B cell (primary cell): Measurements from ENCODE around the gene FLAD1. TPM values are rescaled to one million over a fixed set of nuclear protein-coding genes. Genes with fewer than 3 reads are reported as not detected.

Source experiments
- ATAC-seq: fragments of 200-7000 bp; cut with Tn5 transposase; one replicate; pipeline ENCODE4 v1.10.0; 2021; ENCODE audit warnings: low read depth, mild to moderate bottlenecking, moderate number of reproducible peaks, moderate library complexity
- CTCF ChIA-PET: fragments of 350-600 bp; sonication (Branson Sonifier 250); formaldehyde crosslinking; loops from one replicate; lab custom pipeline; 2021; ENCODE audit warnings: antibody characterized with exemption, inconsistent platforms; lab: Charles Lee
- POLR2A ChIA-PET: fragments of 350-600 bp; sonication (Branson Sonifier 250); formaldehyde crosslinking; loops from one replicate; lab custom pipeline; 2021; ENCODE audit warnings: antibody characterized with exemption; lab: Charles Lee
- DNase-seq: peaks from one replicate; pipeline ENCODE4 v3.0.0; 2013
- H2AFZ ChIP-seq: 2 replicates; pipeline ENCODE4 v1.6.1; 2012; ENCODE audit warnings: mild to moderate bottlenecking, low read depth, low read length; ENCODE audit not compliant: insufficient read depth, poor library complexity, severe bottlenecking
- H3K27ac ChIP-seq, 2 donors: 1 replicate in 1 of 2; 2 replicates in 1 of 2; pipeline ENCODE4 v1.5.1; 2012 to 2013; ENCODE audit warnings: low read length in 2 of 2, mild to moderate bottlenecking in 2 of 2, moderate library complexity in 1 of 2
- H3K27me3 ChIP-seq, 4 experiments: fragments of 200-600 bp in 1 of 4; sonication (generic) in 1 of 4; replicated peaks in 1 of 4; 1 replicate in 2 of 4; 2 replicates in 2 of 4; pipeline versions ENCODE4 v1.6.1 to v1.7.0; 2013 to 2016; ENCODE audit warnings: low read length in 3 of 4, mild to moderate bottlenecking in 2 of 4, mixed read lengths in 1 of 4, moderate library complexity in 1 of 4; ENCODE audit not compliant: insufficient read depth in 4 of 4, control insufficient read depth in 3 of 4; ENCODE audit errors: control extremely low read depth in 1 of 4
- H3K36me3 ChIP-seq, 2 experiments: replicated peaks in 1 of 2; 1 replicate in 1 of 2; 2 replicates in 1 of 2; pipeline versions ENCODE4 v1.6.1 to v1.7.1; 2013; ENCODE audit warnings: low read length in 1 of 2; ENCODE audit not compliant: insufficient read depth in 2 of 2, control insufficient read depth in 1 of 2; ENCODE audit errors: control extremely low read depth in 1 of 2, extremely low read depth in 1 of 2
- H3K4me1 ChIP-seq, 2 donors: fragments of 200-600 bp in 1 of 2; sonication (generic) in 1 of 2; 1 replicate in 1 of 2; 2 replicates in 1 of 2; pipeline versions ENCODE4 v1.5.1 to v1.6.1; 2013 to 2017; ENCODE audit warnings: low read length in 2 of 2; ENCODE audit not compliant: control insufficient read depth in 2 of 2, insufficient read depth in 2 of 2
- H3K4me2 ChIP-seq: replicated peaks from 2 replicates; pipeline ENCODE3; 2012; ENCODE audit warnings: mild to moderate bottlenecking, low read depth, low read length; ENCODE audit not compliant: poor library complexity, severe bottlenecking
- H3K4me3 ChIP-seq, 5 experiments: fragments of 200-600 bp in 1 of 5; sonication (generic) in 1 of 5; 1 replicate in 3 of 5; 2 replicates in 2 of 5; pipeline versions ENCODE4 v1.5.1 to v1.7.0; 2011 to 2016; ENCODE audit warnings: low read length in 4 of 5, mild to moderate bottlenecking in 4 of 5, low read depth in 2 of 5, control low read depth in 1 of 5, moderate library complexity in 1 of 5; ENCODE audit not compliant: insufficient read depth in 1 of 5; ENCODE audit errors: control extremely low read depth in 1 of 5, extremely low read depth in 1 of 5
- H3K79me2 ChIP-seq: fragments of 200-600 bp; sonication (generic); one replicate; pipeline ENCODE4 v1.6.0; 2016; ENCODE audit warnings: low read length; ENCODE audit not compliant: control insufficient read depth, insufficient read depth
- H3K9ac ChIP-seq: fragments of 200-600 bp; sonication (generic); 2 replicates; pipeline ENCODE4 v1.6.1; 2017; ENCODE audit warnings: mild to moderate bottlenecking, low read length, moderate library complexity
- H3K9me3 ChIP-seq, 3 donors: one replicate each; pipeline versions ENCODE4 v1.6.1 to v1.7.1; 2013; ENCODE audit warnings: low read length in 2 of 3; ENCODE audit not compliant: control insufficient read depth in 2 of 3, insufficient read depth in 1 of 3; ENCODE audit errors: control extremely low read depth in 1 of 3
- H4K20me1 ChIP-seq: 2 replicates; pipeline ENCODE4 v1.6.0; 2012; ENCODE audit warnings: mild to moderate bottlenecking, low read length; ENCODE audit not compliant: insufficient read depth, control insufficient read depth, poor library complexity, severe bottlenecking
- H3K27ac Mint-ChIP-seq: one replicate; pipeline ENCODE4 v1.8.0; 2021; ENCODE audit warnings: mixed read lengths
- H3K27me3 Mint-ChIP-seq: one replicate; pipeline ENCODE4 v1.8.0; 2021; ENCODE audit warnings: mixed read lengths
- H3K4me1 Mint-ChIP-seq: one replicate; pipeline ENCODE4 v1.8.0; 2021; ENCODE audit warnings: mixed read lengths
- H3K4me3 Mint-ChIP-seq: one replicate; pipeline ENCODE4 v1.8.0; 2021; ENCODE audit warnings: mixed read lengths
- H3K9me3 Mint-ChIP-seq: one replicate; pipeline ENCODE4 v1.8.0; 2022; ENCODE audit warnings: mixed read lengths; ENCODE audit not compliant: insufficient read depth
- CTCF ChIP-seq: fragments of 200-600 bp; IDR thresholded peaks from one replicate; pipeline ENCODE4 v1.8.0; 2022; ENCODE audit warnings: antibody characterized with exemption, mild to moderate bottlenecking
- EZH2 ChIP-seq: IDR thresholded peaks from 2 replicates; pipeline ENCODE4 v1.6.1; 2012; ENCODE audit warnings: borderline replicate concordance, low read depth, mild to moderate bottlenecking, moderate library complexity, low read length; ENCODE audit not compliant: insufficient read depth, poor library complexity, severe bottlenecking
- WGBS: methylation state at CpG from one replicate; pipeline ENCODE4 v1.1.5; 2013; ENCODE audit warnings: missing lambda C conversion rate; ENCODE audit not compliant: insufficient coverage; 5-methylcytosine and 5-hydroxymethylcytosine counted together
- intact Hi-C: fragments of 100-400 bp; cut with micrococcal nuclease; formaldehyde crosslinking; loops from one replicate; pipeline ENCODE4 v1.10.0; 2022
- polyA plus RNA-seq: library from polyadenylated mRNA; depleted of rRNA; stranded (reverse); fragments of >200 nt; gene quantifications from 2 replicates; pipeline ENCODE4 v1.2.3, GENCODE V29; 2012
- total RNA-seq, 2 donors: library from RNA; stranded (reverse); fragments of 120-200 nt in 1 of 2; gene quantifications; 1 replicate in 1 of 2; 2 replicates in 1 of 2; pipeline versions ENCODE4 v1.2.3 to v1.2.4, GENCODE V29; 2013 to 2022

Gene FLAD1
- total and polyA plus RNA-seq, 2 donors (not counting 1 experiment from before 2014, with no cell fraction given): 51.4 to 83.0 TPM

- no peaks in the 10 kb centered on the region for H3K27me3 Mint-ChIP-seq
- TF ChIP-seq EZH2 (no peak), CTCF (no peak)
- Histone ChIP-seq H4K20me1 (peaks cover 39% of the 10 kb centered on the region), H3K36me3 (peaks cover 2 to 52% of the 10 kb centered on the region in 2 experiments), H3K9me3 (no peaks in the 10 kb centered on the region), H3K27ac (peak overlapping the region in 1 of 2 donors; percentile 14), H3K27me3 (no peaks in the 10 kb centered on the region), H3K4me3 (no peak overlapping the region), H3K9ac (no peak overlapping the region), H3K4me2 (no peak overlapping the region), H3K79me2 (peaks cover 71% of the 10 kb centered on the region), H2AFZ (no peak overlapping the region), H3K4me1 (peaks cover 13 to 33% of the 10 kb centered on the region in 2 donors)
- H3K27ac Mint-ChIP-seq: no peak overlapping the region
- ChIA-PET POLR2A (no interaction called here), CTCF (interaction anchor here (0.9 to 8.7 kb wide), 4 partner anchors 7 to 48 kb away, joined by 3 to 110 read pairs (median 20); partner anchors contain the start of gene PYGO2)
- H3K4me1 Mint-ChIP-seq: peaks cover 27% of the 10 kb centered on the region
- intact Hi-C loops: loop anchor here (5.0 kb wide), 1 partner anchor 202 kb away; the partner anchor contains the start of genes KRTCAP2 and TRIM46
- DNase-seq (no peak), ATAC-seq (no peak)
- H3K9me3 Mint-ChIP-seq: no peaks in the 10 kb centered on the region
- H3K4me3 Mint-ChIP-seq: no peak overlapping the region
- WGBS: 71% methylated on average over 10 of the region's 22 CpGs
Observed at GRCh38 chr1:154969860-154970452, 13.2 kb upstream of the FLAD1 start.
